Cardiac fibroblast (primary cell): ENCODE data around the gene TRIM51.

ENCODE experiments used
- DNase-seq, 2 donors: peaks; one replicate each; pipeline versions ENCODE4 v3.0.0 to v3.0.0-alpha.2; 2010; ENCODE audit warnings: low read depth in 2 of 2
- H3K4me3 ChIP-seq, 2 donors: replicated peaks in 1 of 2; 1 replicate in 1 of 2; 2 replicates in 1 of 2; pipeline ENCODE4 v1.5.1; 2011; ENCODE audit warnings: low read depth in 2 of 2, low read length in 2 of 2, mild to moderate bottlenecking in 2 of 2, moderate library complexity in 1 of 2
- TF ChIP-seq, protein P1 (sequence below): IDR thresholded peaks from one replicate; pipeline ENCODE4 v1.5.1; 2011; ENCODE audit warnings: low read depth, mild to moderate bottlenecking, low read length, inconsistent platforms

Gene TRIM51

GRCh38 chr11:55895216-55895615 is 12.1 kb downstream of the TRIM51 start:
- H3K4me3 ChIP-seq = no peak overlapping the region
- DNase-seq = no peak
- TF ChIP-seq, protein P1, sequence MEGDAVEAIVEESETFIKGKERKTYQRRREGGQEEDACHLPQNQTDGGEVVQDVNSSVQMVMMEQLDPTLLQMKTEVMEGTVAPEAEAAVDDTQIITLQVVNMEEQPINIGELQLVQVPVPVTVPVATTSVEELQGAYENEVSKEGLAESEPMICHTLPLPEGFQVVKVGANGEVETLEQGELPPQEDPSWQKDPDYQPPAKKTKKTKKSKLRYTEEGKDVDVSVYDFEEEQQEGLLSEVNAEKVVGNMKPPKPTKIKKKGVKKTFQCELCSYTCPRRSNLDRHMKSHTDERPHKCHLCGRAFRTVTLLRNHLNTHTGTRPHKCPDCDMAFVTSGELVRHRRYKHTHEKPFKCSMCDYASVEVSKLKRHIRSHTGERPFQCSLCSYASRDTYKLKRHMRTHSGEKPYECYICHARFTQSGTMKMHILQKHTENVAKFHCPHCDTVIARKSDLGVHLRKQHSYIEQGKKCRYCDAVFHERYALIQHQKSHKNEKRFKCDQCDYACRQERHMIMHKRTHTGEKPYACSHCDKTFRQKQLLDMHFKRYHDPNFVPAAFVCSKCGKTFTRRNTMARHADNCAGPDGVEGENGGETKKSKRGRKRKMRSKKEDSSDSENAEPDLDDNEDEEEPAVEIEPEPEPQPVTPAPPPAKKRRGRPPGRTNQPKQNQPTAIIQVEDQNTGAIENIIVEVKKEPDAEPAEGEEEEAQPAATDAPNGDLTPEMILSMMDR = no peak

GRCh38 chr11:55902308-55902707 is 19.2 kb downstream of the TRIM51 start:
- DNase-seq = no peak
- TF ChIP-seq, protein P1 = no peak
- no peak overlapping the region for H3K4me3 ChIP-seq

DNA sequence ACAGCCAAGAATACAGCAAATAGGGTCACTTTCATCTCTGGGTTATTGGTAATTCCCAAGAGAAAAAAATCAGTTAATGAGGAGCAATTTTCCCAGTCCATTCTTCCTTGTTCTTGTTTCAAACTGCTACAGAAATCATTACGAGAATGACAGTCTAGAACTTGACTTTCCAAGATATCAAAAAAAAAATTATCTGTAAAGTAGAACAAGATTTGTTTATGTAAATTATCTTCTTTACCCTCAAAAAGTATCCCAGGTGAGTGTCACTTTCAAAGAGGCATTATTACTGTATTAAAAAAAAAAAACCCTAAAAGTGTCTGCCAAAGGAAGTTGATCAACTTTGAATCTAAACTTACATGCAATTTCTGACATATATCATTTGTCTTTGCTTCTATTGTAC is 31.4 kb downstream of the TRIM51 start, which contains the start of gene OR5W2:
Gene OR5W2 (minus strand): TSS at position 101 of the 400 bp plus-strand sequence. CDS start 0 bp downstream, at position 101.
- no peak within 1 kb of the TSS for H3K4me3 ChIP-seq
- no peak for DNase-seq
- TF ChIP-seq, protein P1 = no peak

GRCh38 chr11:55920537-55920936 is 37.4 kb downstream of the TRIM51 start:
- no peak for DNase-seq
- TF ChIP-seq, protein P1 = no peak
- no peak overlapping the region for H3K4me3 ChIP-seq

- H3K4me3 ChIP-seq = no peak within 1 kb of the TSS
- TF ChIP-seq, protein P1 = no peak
- no peak for DNase-seq
Observed at GRCh38 chr11:55936300-55936699, 53.2 kb downstream of the TRIM51 start, which contains the start of gene OR5I1. Gene OR5I1, minus strand, starts transcription at chr11:55936400. Its CDS starts 0 bp downstream, at chr11:55936400.
